GM12864 (cell line): ENCODE results near the gene GCDH.

ENCODE experiments used
- DNase-seq: peaks from one replicate; pipeline ENCODE4 v3.0.0-alpha.2; 2011; ENCODE audit warnings: low read depth
- H3K4me3 ChIP-seq: 2 replicates; pipeline ENCODE4 v1.5.1; 2011; ENCODE audit warnings: mild to moderate bottlenecking, low read depth, low read length, control low read depth
- CTCF ChIP-seq: IDR thresholded peaks from 2 replicates; pipeline ENCODE4 v1.5.1; 2011; ENCODE audit warnings: low read depth, mild to moderate bottlenecking, moderate library complexity, low read length, control low read depth, inconsistent platforms; ENCODE audit errors: missing control alignments

The GCDH gene

DNA sequence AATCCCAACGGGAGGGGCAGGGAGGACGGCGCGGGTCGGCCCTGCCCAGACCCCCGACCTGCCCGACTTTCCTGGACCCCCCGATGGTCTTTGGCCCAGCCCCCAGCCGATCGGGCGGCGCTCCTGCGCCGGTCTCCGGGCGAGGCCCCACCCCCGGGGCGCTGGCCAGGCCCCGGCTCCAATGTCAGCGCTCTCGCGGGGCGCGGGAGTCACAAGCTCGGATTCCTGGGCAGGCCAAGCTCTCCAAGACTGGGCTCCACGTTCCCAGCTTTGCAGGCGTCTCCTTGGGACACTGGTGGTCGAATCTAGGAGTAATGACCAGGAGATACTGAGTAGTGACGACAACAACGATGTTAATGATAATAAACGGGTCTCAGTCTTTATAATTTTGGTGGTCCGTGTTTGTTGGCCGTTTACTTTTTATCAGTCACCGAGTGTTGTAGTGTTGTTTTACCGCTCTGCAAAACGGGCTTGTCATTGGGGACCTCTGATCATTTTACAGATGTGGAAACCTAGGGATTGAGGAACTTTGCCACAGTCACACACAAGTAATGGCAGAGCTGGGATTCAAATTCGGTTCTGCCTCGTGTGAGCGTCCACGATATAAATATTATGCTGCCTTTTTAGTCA is 55.2 kb downstream of the GCDH start:
- DNase-seq: no peak

GRCh38 chr19:12946731-12947496 is 56.0 kb downstream of the GCDH start:
- no peak for TF ChIP-seq CTCF
- no peak for DNase-seq
- peak overlapping the region; percentile 69 for H3K4me3 ChIP-seq

More for the DNA sequence above, 55.2 kb downstream of the GCDH start:
- H3K4me3 ChIP-seq: peak overlapping the region; percentile 69
- TF ChIP-seq CTCF: no peak

- no peak overlapping the region for H3K4me3 ChIP-seq
- TF ChIP-seq CTCF: no peak
- no peak for DNase-seq
These were observed 57.0 kb downstream of the GCDH start for GRCh38 chr19:12947702-12948611.

GRCh38 chr19:12948612-12949362 is 57.8 kb downstream of the GCDH start:
- H3K4me3 ChIP-seq: no peak overlapping the region
- TF ChIP-seq CTCF: no peak
- DNase-seq: no peak
